A673 (cell line): ENCODE results near the gene DDX54.

Experiments
- CTCF ChIP-seq: fragments of 300-800, 200-600 bp; sonication (generic); conservative IDR thresholded peaks from 2 replicates; pipeline ENCODE4 v1.5.1; 2017; ENCODE audit warnings: low read depth, mild to moderate bottlenecking, antibody characterized with exemption, low read length, moderate library complexity, mixed read lengths
- EZH2 ChIP-seq: fragments of 200-600 bp; sonication (generic); IDR thresholded peaks from 2 replicates; pipeline ENCODE4 v1.6.1; 2017; ENCODE audit warnings: borderline replicate concordance, low read depth, mild to moderate bottlenecking, mixed read lengths, antibody characterized with exemption, low read length; ENCODE audit not compliant: poor library complexity, severe bottlenecking

GRCh38 chr12:113108308-113108707 is 77.0 kb downstream of the DDX54 start:
- no peak for TF ChIP-seq CTCF
- no peak for TF ChIP-seq EZH2
